ENCODE measurements around the gene RPS25. TPM values are rescaled to one million over a fixed set of nuclear protein-coding genes. Genes with fewer than 3 reads are reported as not detected.

The RPS25 gene
- total RNA-seq, 1 experiment from 2014 or later, result 1,450 TPM

DNA sequence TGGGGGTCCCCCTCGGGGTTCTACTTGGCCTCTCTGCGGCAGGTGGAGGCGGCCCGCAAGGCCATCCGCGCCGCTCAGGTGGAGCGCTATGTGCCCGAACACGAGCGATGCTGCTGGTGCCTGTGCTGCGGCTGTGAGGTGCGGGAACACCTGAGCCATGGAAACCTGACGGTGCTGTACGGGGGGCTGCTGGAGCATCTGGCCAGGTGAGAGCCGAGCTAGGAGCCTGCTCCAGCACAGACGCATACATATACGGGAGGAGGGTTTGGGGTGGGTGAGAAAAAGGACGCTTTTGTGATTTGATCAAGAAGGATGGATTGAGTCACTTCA, 19.8 kb downstream of the RPS25 start:
- peak overlapping the region; percentile 95 to 99 for H3K4me3 Mint-ChIP-seq
- peak overlapping the region; percentile 81 for H3K9ac ChIP-seq (ENCODE audit: extremely low read depth, insufficient read length, low read length)
- no peaks in the 10 kb centered on the region; the same call in 1 of the 2 replicates for H3K79me2 ChIP-seq (ENCODE audit: insufficient read depth, low read length)
- H3K27ac Mint-ChIP-seq, result peak overlapping the region; percentile 87 to 98 (median 98); a peak in 6 of 7 replicates
- no peak overlapping the region for H2AFZ ChIP-seq (ENCODE audit: low read length)
- peaks cover 0 to 1% of the 10 kb centered on the region in 2 experiments; a peak in 2 of 5 replicates for H3K9me3 Mint-ChIP-seq
- H3K4ac ChIP-seq (ENCODE audit: low read depth, low read length), result no peak overlapping the region
- peak overlapping the region; percentile 40 for H4K5ac ChIP-seq (ENCODE audit: insufficient read length, low read depth, low read length)
- H2BK5ac ChIP-seq (ENCODE audit: insufficient read length, low read length), result no peak overlapping the region
- H3K23me2 ChIP-seq (ENCODE audit: insufficient read length, low read depth, low read length, poor library complexity, severe bottlenecking), result peaks cover 11% of the 10 kb centered on the region
- H3K4me1 ChIP-seq (ENCODE audit: insufficient read depth, low read length), result no peaks in the 10 kb centered on the region
- peak overlapping the region; percentile 41 for H3K27ac ChIP-seq (ENCODE audit: insufficient read length, low read depth, low read length)
- DNase-seq, result peak; percentile 55
- H3K4me2 ChIP-seq (ENCODE audit: insufficient read depth, insufficient read length, low read length), result peak overlapping the region; percentile 68
- H3K27me3 ChIP-seq (ENCODE audit: insufficient read depth, low read length), result no peaks in the 10 kb centered on the region
- peak overlapping the region; percentile 42 for H3K14ac ChIP-seq (ENCODE audit: insufficient read depth, low read length)
- H3K56ac ChIP-seq (ENCODE audit: insufficient read length, low read depth, low read length), result no peak overlapping the region
- H3K9me3 ChIP-seq (ENCODE audit: control insufficient read depth, low read depth, low read length), result no peaks in the 10 kb centered on the region
- no peaks in the 10 kb centered on the region for H3K79me1 ChIP-seq (ENCODE audit: insufficient read depth, low read depth, low read length, poor library complexity, severe bottlenecking)
- H2BK20ac ChIP-seq (ENCODE audit: low read depth, low read length, poor library complexity, severe bottlenecking), result no peak overlapping the region
- H3K4me1 Mint-ChIP-seq, result peaks cover 17 to 18% of the 10 kb centered on the region in 2 experiments
- H4K8ac ChIP-seq (replicated peaks; ENCODE audit: insufficient read length, low read depth, low read length), result no peak overlapping the region
- H2AK5ac ChIP-seq (ENCODE audit: insufficient read length, low read length), result no peak overlapping the region
- H4K20me1 ChIP-seq (ENCODE audit: control insufficient read depth, insufficient read depth, insufficient read length), result no peaks in the 10 kb centered on the region
- no CpG with 5 or more reads among the region's 19 CpGs for WGBS (ENCODE audit: extremely low coverage, insufficient read length, low lambda C conversion rate)
- H3K36me3 Mint-ChIP-seq (ENCODE audit: insufficient read depth in 1 of 3, low read depth in 3 of 3), result peaks cover 31 to 71% (median 54%) of the 10 kb centered on the region in 3 experiments
- H3K23ac ChIP-seq (ENCODE audit: insufficient read length, low read depth, low read length), result no peak overlapping the region
- no peak overlapping the region for H2BK15ac ChIP-seq (ENCODE audit: low read depth, low read length)
- no peak overlapping the region for H3T11ph ChIP-seq (ENCODE audit: low read length)
- TF ChIP-seq, protein P1, sequence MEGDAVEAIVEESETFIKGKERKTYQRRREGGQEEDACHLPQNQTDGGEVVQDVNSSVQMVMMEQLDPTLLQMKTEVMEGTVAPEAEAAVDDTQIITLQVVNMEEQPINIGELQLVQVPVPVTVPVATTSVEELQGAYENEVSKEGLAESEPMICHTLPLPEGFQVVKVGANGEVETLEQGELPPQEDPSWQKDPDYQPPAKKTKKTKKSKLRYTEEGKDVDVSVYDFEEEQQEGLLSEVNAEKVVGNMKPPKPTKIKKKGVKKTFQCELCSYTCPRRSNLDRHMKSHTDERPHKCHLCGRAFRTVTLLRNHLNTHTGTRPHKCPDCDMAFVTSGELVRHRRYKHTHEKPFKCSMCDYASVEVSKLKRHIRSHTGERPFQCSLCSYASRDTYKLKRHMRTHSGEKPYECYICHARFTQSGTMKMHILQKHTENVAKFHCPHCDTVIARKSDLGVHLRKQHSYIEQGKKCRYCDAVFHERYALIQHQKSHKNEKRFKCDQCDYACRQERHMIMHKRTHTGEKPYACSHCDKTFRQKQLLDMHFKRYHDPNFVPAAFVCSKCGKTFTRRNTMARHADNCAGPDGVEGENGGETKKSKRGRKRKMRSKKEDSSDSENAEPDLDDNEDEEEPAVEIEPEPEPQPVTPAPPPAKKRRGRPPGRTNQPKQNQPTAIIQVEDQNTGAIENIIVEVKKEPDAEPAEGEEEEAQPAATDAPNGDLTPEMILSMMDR (conservative IDR thresholded peaks at IDR 0.05), result no peak
- no peak overlapping the region for H4K91ac ChIP-seq (ENCODE audit: insufficient read length, low read depth, low read length)
- peak overlapping the region; percentile 23 for H3K18ac ChIP-seq (ENCODE audit: insufficient read length, low read depth, low read length)
- H2BK120ac ChIP-seq (ENCODE audit: low read depth, low read length, poor library complexity, severe bottlenecking), result no peak overlapping the region
- H3K27me3 Mint-ChIP-seq (ENCODE audit: low read depth), result no peaks in the 10 kb centered on the region
- H2BK12ac ChIP-seq (ENCODE audit: insufficient read length, low read depth, low read length), result no peak overlapping the region
